Activated CD4-positive, alpha-beta T cell treated with anti-CD3 and anti-CD28 coated beads, Interleukin-2, amount 10 ng/mL, durations not matched to agents 24 days and 14 days (primary cell): ENCODE measurements around the gene PROSER3. TPM values are rescaled to one million over a fixed set of nuclear protein-coding genes. Genes with fewer than 3 reads are reported as not detected.

Experiments used
- DNase-seq: peaks from one replicate; pipeline ENCODE4 v3.0.0; 2022
- H3K27ac Mint-ChIP-seq: one replicate; pipeline ENCODE4 v1.8.0; 2022; ENCODE audit warnings: mild to moderate bottlenecking, mixed read lengths
- H3K27me3 Mint-ChIP-seq: one replicate; pipeline ENCODE4 v1.8.0; 2022; ENCODE audit warnings: mixed read lengths
- H3K36me3 Mint-ChIP-seq: one replicate; pipeline ENCODE4 v1.8.0; 2022; ENCODE audit warnings: low read depth, mild to moderate bottlenecking, mixed read lengths
- H3K4me1 Mint-ChIP-seq: one replicate; pipeline ENCODE4 v1.8.0; 2021; ENCODE audit warnings: mixed read lengths
- H3K4me3 Mint-ChIP-seq: one replicate; pipeline ENCODE4 v1.8.0; 2022; ENCODE audit warnings: mild to moderate bottlenecking, moderate library complexity, mixed read lengths
- H3K9me3 Mint-ChIP-seq: one replicate; pipeline ENCODE4 v1.8.0; 2021; ENCODE audit warnings: mixed read lengths
- intact Hi-C: fragments of 100-400 bp; cut with micrococcal nuclease; formaldehyde crosslinking; loops from one replicate; pipeline ENCODE4 v1.15.1; 2023
- total RNA-seq: library from RNA; stranded (reverse); gene quantifications from 2 replicates; pipeline ENCODE4 v1.2.3, GENCODE V29; 2022

Gene PROSER3
- total RNA-seq, 1 donor from 2014 or later, result 43.6 TPM

DNA sequence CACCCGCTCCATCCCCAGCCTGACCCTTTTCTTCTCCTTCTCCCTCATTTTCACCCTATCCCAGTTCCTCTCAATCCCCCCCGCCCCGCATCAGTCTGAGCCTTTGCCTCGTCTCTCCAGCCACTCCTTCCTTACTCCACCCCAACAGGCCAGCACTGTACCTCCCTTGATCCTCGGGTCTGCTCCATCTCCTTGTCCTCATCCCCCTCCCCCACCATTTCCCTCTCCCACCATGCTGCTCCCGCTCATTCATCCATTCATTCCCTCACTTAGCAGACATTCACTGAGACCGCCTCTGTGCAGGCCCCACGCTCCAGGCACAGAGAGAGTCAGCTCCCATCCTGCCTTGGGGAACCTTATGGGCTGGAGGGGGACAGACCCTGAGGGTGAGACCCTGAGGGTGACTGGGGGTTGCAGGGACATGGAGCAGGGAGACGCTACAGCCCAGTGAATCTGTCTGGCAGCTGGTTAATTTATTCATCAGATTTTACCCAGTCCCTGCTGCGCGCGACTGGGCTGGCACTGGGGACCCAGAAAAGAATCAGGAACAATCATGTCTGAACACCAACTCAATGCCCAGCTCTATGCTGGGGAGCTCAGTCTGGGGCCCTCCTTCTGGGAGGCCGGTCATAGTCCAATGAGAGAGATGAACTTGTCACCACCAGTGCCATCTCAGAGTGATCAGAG lies 18.3 kb downstream of the PROSER3 start:
- no peak for DNase-seq
- Mint-ChIP-seq H3K4me1 (peaks cover 26% of the 10 kb centered on the region), H3K27me3 (no peaks in the 10 kb centered on the region), H3K9me3 (no peaks in the 10 kb centered on the region), H3K27ac (peak overlapping the region; percentile 71), H3K36me3 (peaks cover 11% of the 10 kb centered on the region), H3K4me3 (peak overlapping the region; percentile 88)
- intact Hi-C loops, result loop anchor here (5.0 kb wide), 1 partner anchor 91 kb away; the partner anchor contains the start of gene APLP1

DNA sequence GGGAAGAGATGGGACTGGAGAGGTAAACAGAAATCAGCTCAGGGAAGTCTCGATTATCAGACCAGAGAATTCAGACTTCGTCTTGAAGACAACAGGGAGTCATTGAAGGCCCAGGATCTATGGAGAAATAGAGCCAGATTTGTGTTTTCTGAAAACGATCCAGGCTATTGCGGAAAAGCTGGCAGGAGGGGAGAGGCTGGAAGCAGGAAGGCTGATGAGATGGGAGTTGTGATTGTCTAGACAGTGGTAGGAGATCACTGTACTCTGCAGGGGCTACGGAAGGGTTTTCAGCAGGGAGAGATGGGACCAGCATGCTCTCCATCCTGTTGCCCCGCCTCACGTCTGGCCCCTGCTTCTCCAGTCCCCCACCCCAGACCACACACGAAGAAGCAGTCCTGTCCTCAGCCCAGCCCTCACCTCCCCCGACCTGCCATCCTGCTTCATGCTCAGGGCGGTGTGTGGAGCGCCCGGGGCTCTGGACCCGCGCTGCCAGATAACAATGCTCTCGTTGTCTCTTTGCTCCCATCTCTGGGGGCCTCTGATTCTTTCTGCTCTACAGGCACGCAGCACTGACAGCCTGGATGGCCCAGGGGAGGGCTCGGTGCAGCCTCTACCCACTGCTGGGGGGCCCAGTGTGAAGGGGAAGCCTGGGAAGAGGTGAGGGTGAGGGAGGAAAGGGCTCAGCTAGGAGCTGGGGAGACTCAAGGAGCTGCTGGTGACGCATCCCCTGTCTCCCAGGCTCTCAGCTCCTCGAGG lies 19.3 kb downstream of the PROSER3 start:
- Mint-ChIP-seq H3K9me3 (no peaks in the 10 kb centered on the region), H3K4me1 (peaks cover 26% of the 10 kb centered on the region), H3K27ac (peak overlapping the region; percentile 16), H3K27me3 (no peaks in the 10 kb centered on the region), H3K4me3 (peak overlapping the region; percentile 88), H3K36me3 (peaks cover 16% of the 10 kb centered on the region)
- DNase-seq, result no peak
- intact Hi-C loops, result loop anchor here (5.0 kb wide), 1 partner anchor 90 kb away; the partner anchor contains the start of gene APLP1

- intact Hi-C loops, result loop anchor here (5.0 kb wide), 1 partner anchor 89 kb away; the partner anchor contains the start of gene APLP1
- no peak for DNase-seq
- Mint-ChIP-seq H3K4me3 (no peak overlapping the region), H3K9me3 (no peaks in the 10 kb centered on the region), H3K27ac (no peak overlapping the region), H3K36me3 (peaks cover 19% of the 10 kb centered on the region), H3K27me3 (no peaks in the 10 kb centered on the region), H3K4me1 (peaks cover 26% of the 10 kb centered on the region)
Observed at GRCh38 chr19:35777961-35778360, 20.0 kb downstream of the PROSER3 start.

- DNase-seq, result no peak
- H3K4me3 Mint-ChIP-seq, result no peak overlapping the region
- H3K36me3 Mint-ChIP-seq, result peaks cover 26% of the 10 kb centered on the region
- H3K27me3 Mint-ChIP-seq, result no peaks in the 10 kb centered on the region
- no peak overlapping the region for H3K27ac Mint-ChIP-seq
- H3K4me1 Mint-ChIP-seq, result peaks cover 26% of the 10 kb centered on the region
- H3K9me3 Mint-ChIP-seq, result no peaks in the 10 kb centered on the region
- intact Hi-C loops, result loop anchor here (5.0 kb wide), 1 partner anchor 88 kb away; the partner anchor contains the start of gene APLP1
Observed at GRCh38 chr19:35779033-35779432, 21.1 kb downstream of the PROSER3 start.

- Mint-ChIP-seq H3K36me3 (peaks cover 26% of the 10 kb centered on the region), H3K9me3 (no peaks in the 10 kb centered on the region), H3K4me3 (no peak overlapping the region), H3K27ac (no peak overlapping the region), H3K4me1 (peaks cover 18% of the 10 kb centered on the region), H3K27me3 (no peaks in the 10 kb centered on the region)
- DNase-seq, result no peak
- intact Hi-C loops, result no loop called here
Observed at GRCh38 chr19:35780058-35780457, 22.1 kb downstream of the PROSER3 start.

- peaks cover 27% of the 10 kb centered on the region for H3K36me3 Mint-ChIP-seq
- no peak for DNase-seq
- no peak overlapping the region for H3K27ac Mint-ChIP-seq
- intact Hi-C loops, result no loop called here
- peaks cover 17% of the 10 kb centered on the region for H3K4me1 Mint-ChIP-seq
- H3K4me3 Mint-ChIP-seq, result no peak overlapping the region
- no peaks in the 10 kb centered on the region for H3K9me3 Mint-ChIP-seq
- H3K27me3 Mint-ChIP-seq, result no peaks in the 10 kb centered on the region
Observed at GRCh38 chr19:35780717-35781116, 22.7 kb downstream of the PROSER3 start.

GRCh38 chr19:35781650-35782049 lies 23.7 kb downstream of the PROSER3 start:
- H3K27ac Mint-ChIP-seq, result no peak overlapping the region

GRCh38 chr19:35782589-35782988 lies 24.6 kb downstream of the PROSER3 start:
- no peaks in the 10 kb centered on the region for H3K27me3 Mint-ChIP-seq
- no peak for DNase-seq
- H3K9me3 Mint-ChIP-seq, result no peaks in the 10 kb centered on the region
- peaks cover 28% of the 10 kb centered on the region for H3K36me3 Mint-ChIP-seq
- H3K27ac Mint-ChIP-seq, result no peak overlapping the region
- H3K4me1 Mint-ChIP-seq, result peaks cover 2% of the 10 kb centered on the region
- no peak overlapping the region for H3K4me3 Mint-ChIP-seq
- intact Hi-C loops, result no loop called here

More at GRCh38 chr19:35781650-35782049, 23.7 kb downstream of the PROSER3 start:
- no peak for DNase-seq
- Mint-ChIP-seq H3K9me3 (no peaks in the 10 kb centered on the region), H3K27me3 (no peaks in the 10 kb centered on the region), H3K4me1 (peaks cover 11% of the 10 kb centered on the region), H3K4me3 (no peak overlapping the region), H3K36me3 (peaks cover 28% of the 10 kb centered on the region)
- intact Hi-C loops, result no loop called here

- intact Hi-C loops, result no loop called here
- DNase-seq, result no peak
- Mint-ChIP-seq H3K27me3 (no peaks in the 10 kb centered on the region), H3K27ac (no peak overlapping the region), H3K36me3 (peaks cover 26% of the 10 kb centered on the region), H3K9me3 (no peaks in the 10 kb centered on the region), H3K4me1 (peaks cover 2% of the 10 kb centered on the region), H3K4me3 (no peak overlapping the region)
Observed at GRCh38 chr19:35783469-35784434, 25.8 kb downstream of the PROSER3 start.

GRCh38 chr19:35784503-35785338 lies 26.7 kb downstream of the PROSER3 start:
- DNase-seq, result no peak
- intact Hi-C loops, result no loop called here
- no peaks in the 10 kb centered on the region for H3K4me1 Mint-ChIP-seq
- H3K4me3 Mint-ChIP-seq, result no peak overlapping the region
- peaks cover 21% of the 10 kb centered on the region for H3K36me3 Mint-ChIP-seq
- no peak overlapping the region for H3K27ac Mint-ChIP-seq
- no peaks in the 10 kb centered on the region for H3K27me3 Mint-ChIP-seq
- no peaks in the 10 kb centered on the region for H3K9me3 Mint-ChIP-seq

DNA sequence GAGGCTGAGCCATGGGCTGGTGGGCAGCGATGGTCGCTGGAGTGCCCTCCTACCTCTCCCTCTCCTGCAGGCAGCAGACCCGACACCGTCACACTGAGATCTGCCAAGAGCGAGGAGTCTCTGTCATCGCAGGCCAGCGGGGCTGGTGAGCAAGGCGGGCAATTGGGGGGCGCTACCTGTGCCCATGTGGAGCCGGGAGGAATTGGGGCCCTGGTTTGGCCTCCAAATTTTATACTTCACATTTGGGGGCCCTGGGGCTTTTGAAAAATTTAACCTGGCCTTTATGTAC lies 27.3 kb downstream of the PROSER3 start:
- DNase-seq, result no peak
- H3K4me1 Mint-ChIP-seq, result no peaks in the 10 kb centered on the region
- no peak overlapping the region for H3K27ac Mint-ChIP-seq
- no peak overlapping the region for H3K4me3 Mint-ChIP-seq
- peaks cover 20% of the 10 kb centered on the region for H3K36me3 Mint-ChIP-seq
- no peaks in the 10 kb centered on the region for H3K27me3 Mint-ChIP-seq
- no peaks in the 10 kb centered on the region for H3K9me3 Mint-ChIP-seq
- intact Hi-C loops, result no loop called here

- H3K4me1 Mint-ChIP-seq, result no peaks in the 10 kb centered on the region
- H3K36me3 Mint-ChIP-seq, result peaks cover 15% of the 10 kb centered on the region
- DNase-seq, result no peak
- H3K27me3 Mint-ChIP-seq, result no peaks in the 10 kb centered on the region
- H3K4me3 Mint-ChIP-seq, result no peak overlapping the region
- H3K27ac Mint-ChIP-seq, result no peak overlapping the region
- H3K9me3 Mint-ChIP-seq, result no peaks in the 10 kb centered on the region
- intact Hi-C loops, result no loop called here
Observed at GRCh38 chr19:35786299-35787160, 28.6 kb downstream of the PROSER3 start.
